Mucosa of stomach (tissue), 1 donor: ENCODE data around the gene UBE3A.

Experiments
- H3K27me3 ChIP-seq: one replicate; pipeline ENCODE4 v1.7.0; 2013; ENCODE audit warnings: mild to moderate bottlenecking, low read length; ENCODE audit not compliant: control insufficient read depth, insufficient read depth
- H3K36me3 ChIP-seq: one replicate; pipeline ENCODE4 v1.7.0; 2013; ENCODE audit warnings: low read length; ENCODE audit not compliant: control insufficient read depth, insufficient read depth
- H3K4me1 ChIP-seq: one replicate; pipeline ENCODE4 v1.7.0; 2013; ENCODE audit warnings: mild to moderate bottlenecking, low read length; ENCODE audit not compliant: control insufficient read depth, insufficient read depth
- H3K4me3 ChIP-seq: one replicate; pipeline ENCODE4 v1.7.0; 2013; ENCODE audit warnings: low read length
- H3K9ac ChIP-seq: one replicate; pipeline ENCODE4 v1.7.0; 2013; ENCODE audit warnings: mild to moderate bottlenecking, low read length, moderate library complexity
- H3K9me3 ChIP-seq: one replicate; pipeline ENCODE4 v1.7.0; 2013; ENCODE audit warnings: mild to moderate bottlenecking, low read length, moderate library complexity; ENCODE audit not compliant: control insufficient read depth
- donor health status: Pancreatic carcinoma.

The UBE3A gene

GRCh38 chr15:25438601-25439368 lies at the start of gene UBE3A:
TSS of gene UBE3A (minus strand) at chr15:25439024. CDS start at chr15:25409107, 29,917 bp downstream.
- Histone ChIP-seq H3K9ac (peak within 1 kb of the TSS; percentile 95), H3K4me3 (peak within 1 kb of the TSS; percentile 71), H3K27me3 (no peaks in the 10 kb centered on the region), H3K36me3 (no peaks in the 10 kb centered on the region), H3K4me1 (peaks cover 12% of the 10 kb centered on the region), H3K9me3 (no peaks in the 10 kb centered on the region)

- Histone ChIP-seq H3K27me3 (no peaks in the 10 kb centered on the region), H3K9me3 (no peaks in the 10 kb centered on the region), H3K4me3 (no peak overlapping the region), H3K9ac (no peak overlapping the region), H3K36me3 (no peaks in the 10 kb centered on the region), H3K4me1 (no peaks in the 10 kb centered on the region)
Measured at GRCh38 chr15:25487226-25487884, 48.5 kb upstream of the UBE3A start.

- Histone ChIP-seq H3K4me3 (no peak overlapping the region), H3K9me3 (no peaks in the 10 kb centered on the region), H3K9ac (no peak overlapping the region), H3K4me1 (no peaks in the 10 kb centered on the region), H3K27me3 (no peaks in the 10 kb centered on the region), H3K36me3 (no peaks in the 10 kb centered on the region)
Measured at GRCh38 chr15:25486051-25486450, 47.2 kb upstream of the UBE3A start.

GRCh38 chr15:25481208-25481859 lies 42.5 kb upstream of the UBE3A start:
- H3K36me3 ChIP-seq, result no peaks in the 10 kb centered on the region
- no peaks in the 10 kb centered on the region for H3K9me3 ChIP-seq
- H3K27me3 ChIP-seq, result no peaks in the 10 kb centered on the region
- no peak overlapping the region for H3K4me3 ChIP-seq
- H3K9ac ChIP-seq, result peak overlapping the region; percentile 28
- H3K4me1 ChIP-seq, result no peaks in the 10 kb centered on the region

- H3K4me1 ChIP-seq, result no peaks in the 10 kb centered on the region
- H3K9ac ChIP-seq, result no peak overlapping the region
- H3K9me3 ChIP-seq, result no peaks in the 10 kb centered on the region
- H3K4me3 ChIP-seq, result no peak overlapping the region
- no peaks in the 10 kb centered on the region for H3K27me3 ChIP-seq
- H3K36me3 ChIP-seq, result no peaks in the 10 kb centered on the region
Measured at GRCh38 chr15:25478313-25478712, 39.5 kb upstream of the UBE3A start.

GRCh38 chr15:25477816-25478215 lies 39.0 kb upstream of the UBE3A start:
- Histone ChIP-seq H3K4me1 (no peaks in the 10 kb centered on the region), H3K9me3 (no peaks in the 10 kb centered on the region), H3K9ac (no peak overlapping the region), H3K36me3 (no peaks in the 10 kb centered on the region), H3K27me3 (no peaks in the 10 kb centered on the region), H3K4me3 (no peak overlapping the region)

- Histone ChIP-seq H3K27me3 (no peaks in the 10 kb centered on the region), H3K4me1 (no peaks in the 10 kb centered on the region), H3K9me3 (no peaks in the 10 kb centered on the region), H3K36me3 (no peaks in the 10 kb centered on the region), H3K4me3 (no peak overlapping the region), H3K9ac (no peak overlapping the region)
Measured at GRCh38 chr15:25474251-25474650, 35.4 kb upstream of the UBE3A start.

GRCh38 chr15:25470230-25470629 lies 31.4 kb upstream of the UBE3A start:
- Histone ChIP-seq H3K9me3 (no peaks in the 10 kb centered on the region), H3K9ac (no peak overlapping the region), H3K27me3 (no peaks in the 10 kb centered on the region), H3K4me3 (no peak overlapping the region), H3K36me3 (no peaks in the 10 kb centered on the region), H3K4me1 (no peaks in the 10 kb centered on the region)

GRCh38 chr15:25469377-25469776 lies 30.6 kb upstream of the UBE3A start:
- Histone ChIP-seq H3K4me1 (no peaks in the 10 kb centered on the region), H3K9me3 (no peaks in the 10 kb centered on the region), H3K36me3 (no peaks in the 10 kb centered on the region), H3K27me3 (no peaks in the 10 kb centered on the region), H3K9ac (no peak overlapping the region), H3K4me3 (no peak overlapping the region)

- no peaks in the 10 kb centered on the region for H3K36me3 ChIP-seq
- H3K9me3 ChIP-seq, result no peaks in the 10 kb centered on the region
- H3K4me3 ChIP-seq, result no peak overlapping the region
- no peak overlapping the region for H3K9ac ChIP-seq
- no peaks in the 10 kb centered on the region for H3K27me3 ChIP-seq
- H3K4me1 ChIP-seq, result no peaks in the 10 kb centered on the region
Measured at GRCh38 chr15:25468611-25469010, 29.8 kb upstream of the UBE3A start.

- H3K36me3 ChIP-seq, result no peaks in the 10 kb centered on the region
- no peak overlapping the region for H3K9ac ChIP-seq
- H3K27me3 ChIP-seq, result no peaks in the 10 kb centered on the region
- H3K9me3 ChIP-seq, result no peaks in the 10 kb centered on the region
- no peak overlapping the region for H3K4me3 ChIP-seq
- no peaks in the 10 kb centered on the region for H3K4me1 ChIP-seq
Measured at GRCh38 chr15:25465835-25466234, 27.0 kb upstream of the UBE3A start.

- no peaks in the 10 kb centered on the region for H3K27me3 ChIP-seq
- no peaks in the 10 kb centered on the region for H3K36me3 ChIP-seq
- H3K9me3 ChIP-seq, result no peaks in the 10 kb centered on the region
- H3K9ac ChIP-seq, result no peak overlapping the region
- H3K4me1 ChIP-seq, result no peaks in the 10 kb centered on the region
- H3K4me3 ChIP-seq, result no peak overlapping the region
Measured at GRCh38 chr15:25464784-25465183, 26.0 kb upstream of the UBE3A start.
